Measurements from ENCODE around the gene WSCD2.
"Not testable (repeated sequence)": the region's sequence is repeated elsewhere in the genome, so short reads cannot be mapped to it uniquely, and the experiment has no call there.

The WSCD2 gene

GRCh38 chr12:108225101-108225500, 96.0 kb downstream of the WSCD2 start:
- no CpG with 5 or more reads among the region's 2 CpGs for WGBS (ENCODE audit: extremely low coverage, insufficient coverage, low lambda C conversion rate)
- not testable (repeated sequence) for H3K27ac ChIP-seq (ENCODE audit: low read depth, low read length); H3K23ac ChIP-seq (ENCODE audit: low read length)

GRCh38 chr12:108226866-108227265, 97.8 kb downstream of the WSCD2 start:
- DNase-seq: no peak
- no CpG with 5 or more reads among the region's 8 CpGs for WGBS (ENCODE audit: extremely low coverage, insufficient coverage, low lambda C conversion rate)
- no peak overlapping the region for H3K9ac ChIP-seq (ENCODE audit: low read length)
- no peak overlapping the region for H3K18ac ChIP-seq (ENCODE audit: low read length)
- H3K4ac ChIP-seq (ENCODE audit: low read depth, low read length): no peak overlapping the region
- H3K27ac ChIP-seq (ENCODE audit: low read depth, low read length): no peak overlapping the region
- no peaks in the 10 kb centered on the region for H3K79me2 ChIP-seq (ENCODE audit: control insufficient read depth, insufficient read depth, low read length)
- H2BK120ac ChIP-seq (ENCODE audit: low read depth, low read length): no peak overlapping the region
- no peak overlapping the region for H4K5ac ChIP-seq (ENCODE audit: low read length)
- H3K27me3 ChIP-seq (ENCODE audit: insufficient read depth, low read length, poor library complexity): no peaks in the 10 kb centered on the region
- no peak overlapping the region for H2BK15ac ChIP-seq (replicated peaks; ENCODE audit: low read depth)
- H3K4me3 ChIP-seq (ENCODE audit: low read length): no peak overlapping the region
- no peaks in the 10 kb centered on the region for H3K79me1 ChIP-seq (ENCODE audit: low read length)
- H2AK5ac ChIP-seq (ENCODE audit: low read length): no peak overlapping the region
- peaks cover 8% of the 10 kb centered on the region for H3K4me1 ChIP-seq (ENCODE audit: control insufficient read depth, low read depth, low read length)
- no peak overlapping the region for H2BK5ac ChIP-seq (ENCODE audit: low read length)
- no peak overlapping the region for H3K23ac ChIP-seq (ENCODE audit: low read length)
- H4K8ac ChIP-seq (ENCODE audit: low read depth, low read length): no peak overlapping the region
- no peak overlapping the region for H3K4me2 ChIP-seq (ENCODE audit: low read length)
- H3K56ac ChIP-seq (ENCODE audit: low read length): no peak overlapping the region
- H3K36me3 ChIP-seq (ENCODE audit: control insufficient read depth, insufficient read depth, low read length): no peaks in the 10 kb centered on the region

More at GRCh38 chr12:108225101-108225500, 96.0 kb downstream of the WSCD2 start:
- not testable (repeated sequence) for H3K79me1 ChIP-seq (ENCODE audit: low read length); H3K4me2 ChIP-seq (ENCODE audit: low read length); H4K8ac ChIP-seq (ENCODE audit: low read depth, low read length); H2BK5ac ChIP-seq (ENCODE audit: low read length); H3K4ac ChIP-seq (ENCODE audit: low read depth, low read length); H2BK120ac ChIP-seq (ENCODE audit: low read depth, low read length); H3K18ac ChIP-seq (ENCODE audit: low read length); H3K4me3 ChIP-seq (ENCODE audit: low read length); H3K27me3 ChIP-seq (ENCODE audit: insufficient read depth, low read length, poor library complexity); H3K4me1 ChIP-seq (ENCODE audit: control insufficient read depth, low read depth, low read length); H2BK15ac ChIP-seq (replicated peaks; ENCODE audit: low read depth); H3K9ac ChIP-seq (ENCODE audit: low read length); H3K36me3 ChIP-seq (ENCODE audit: control insufficient read depth, insufficient read depth, low read length); H3K79me2 ChIP-seq (ENCODE audit: control insufficient read depth, insufficient read depth, low read length); H2AK5ac ChIP-seq (ENCODE audit: low read length); H3K56ac ChIP-seq (ENCODE audit: low read length); H4K5ac ChIP-seq (ENCODE audit: low read length); DNase-seq

GRCh38 chr12:108228746-108229145, 99.7 kb downstream of the WSCD2 start:
- Histone ChIP-seq H4K8ac (ENCODE audit: low read depth, low read length) (no peak overlapping the region), H3K9ac (ENCODE audit: low read length) (no peak overlapping the region), H2BK120ac (ENCODE audit: low read depth, low read length) (no peak overlapping the region), H3K18ac (ENCODE audit: low read length) (no peak overlapping the region), H3K79me1 (ENCODE audit: low read length) (no peaks in the 10 kb centered on the region), H2AK5ac (ENCODE audit: low read length) (no peak overlapping the region), H3K56ac (ENCODE audit: low read length) (no peak overlapping the region), H3K36me3 (ENCODE audit: control insufficient read depth, insufficient read depth, low read length) (no peaks in the 10 kb centered on the region), H3K4me1 (ENCODE audit: control insufficient read depth, low read depth, low read length) (peaks cover 4% of the 10 kb centered on the region), H3K4me3 (ENCODE audit: low read length) (no peak overlapping the region), H3K4ac (ENCODE audit: low read depth, low read length) (no peak overlapping the region), H3K27ac (ENCODE audit: low read depth, low read length) (no peak overlapping the region), H3K27me3 (ENCODE audit: insufficient read depth, low read length, poor library complexity) (no peaks in the 10 kb centered on the region), H3K79me2 (ENCODE audit: control insufficient read depth, insufficient read depth, low read length) (no peaks in the 10 kb centered on the region), H4K5ac (ENCODE audit: low read length) (no peak overlapping the region), H3K23ac (ENCODE audit: low read length) (no peak overlapping the region), H3K4me2 (ENCODE audit: low read length) (no peak overlapping the region), H2BK15ac (replicated peaks; ENCODE audit: low read depth) (no peak overlapping the region), H2BK5ac (ENCODE audit: low read length) (no peak overlapping the region)
- no CpG with 5 or more reads among the region's 4 CpGs for whole genome bisulfite sequencing (ENCODE audit: extremely low coverage, insufficient coverage, low lambda C conversion rate)
- DNase-seq: no peak

GRCh38 chr12:108231109-108231905, 102.2 kb downstream of the WSCD2 start:
- Histone ChIP-seq H4K8ac (ENCODE audit: low read depth, low read length) (no peak overlapping the region), H3K18ac (ENCODE audit: low read length) (no peak overlapping the region), H3K4me1 (ENCODE audit: control insufficient read depth, low read depth, low read length) (peaks cover 6% of the 10 kb centered on the region), H4K5ac (ENCODE audit: low read length) (no peak overlapping the region), H3K4me2 (ENCODE audit: low read length) (no peak overlapping the region), H3K9ac (ENCODE audit: low read length) (no peak overlapping the region), H2BK15ac (replicated peaks; ENCODE audit: low read depth) (no peak overlapping the region), H3K4me3 (ENCODE audit: low read length) (no peak overlapping the region), H3K23ac (ENCODE audit: low read length) (no peak overlapping the region), H3K4ac (ENCODE audit: low read depth, low read length) (no peak overlapping the region), H2BK5ac (ENCODE audit: low read length) (no peak overlapping the region), H3K27me3 (ENCODE audit: insufficient read depth, low read length, poor library complexity) (no peaks in the 10 kb centered on the region), H3K36me3 (ENCODE audit: control insufficient read depth, insufficient read depth, low read length) (no peaks in the 10 kb centered on the region), H3K79me2 (ENCODE audit: control insufficient read depth, insufficient read depth, low read length) (no peaks in the 10 kb centered on the region), H2BK120ac (ENCODE audit: low read depth, low read length) (no peak overlapping the region), H3K79me1 (ENCODE audit: low read length) (no peaks in the 10 kb centered on the region), H2AK5ac (ENCODE audit: low read length) (no peak overlapping the region), H3K56ac (ENCODE audit: low read length) (no peak overlapping the region), H3K27ac (ENCODE audit: low read depth, low read length) (no peak overlapping the region)
- peak; percentile 69 for DNase-seq
- WGBS (ENCODE audit: extremely low coverage, insufficient coverage, low lambda C conversion rate): no CpG with 5 or more reads among the region's 3 CpGs

- Histone ChIP-seq H2BK120ac (ENCODE audit: low read depth, low read length) (no peak overlapping the region), H3K4me1 (ENCODE audit: control insufficient read depth, low read depth, low read length) (peaks cover 6% of the 10 kb centered on the region), H3K36me3 (ENCODE audit: control insufficient read depth, insufficient read depth, low read length) (no peaks in the 10 kb centered on the region), H3K27me3 (ENCODE audit: insufficient read depth, low read length, poor library complexity) (no peaks in the 10 kb centered on the region), H3K27ac (ENCODE audit: low read depth, low read length) (no peak overlapping the region), H3K79me1 (ENCODE audit: low read length) (no peaks in the 10 kb centered on the region), H3K4ac (ENCODE audit: low read depth, low read length) (no peak overlapping the region), H3K18ac (ENCODE audit: low read length) (no peak overlapping the region), H3K4me2 (ENCODE audit: low read length) (no peak overlapping the region), H4K5ac (ENCODE audit: low read length) (no peak overlapping the region), H2BK15ac (replicated peaks; ENCODE audit: low read depth) (no peak overlapping the region), H2BK5ac (ENCODE audit: low read length) (no peak overlapping the region), H4K8ac (ENCODE audit: low read depth, low read length) (no peak overlapping the region), H3K9ac (ENCODE audit: low read length) (no peak overlapping the region), H3K4me3 (ENCODE audit: low read length) (no peak overlapping the region), H2AK5ac (ENCODE audit: low read length) (no peak overlapping the region), H3K56ac (ENCODE audit: low read length) (no peak overlapping the region), H3K79me2 (ENCODE audit: control insufficient read depth, insufficient read depth, low read length) (no peaks in the 10 kb centered on the region), H3K23ac (ENCODE audit: low read length) (no peak overlapping the region)
- WGBS (ENCODE audit: extremely low coverage, insufficient coverage, low lambda C conversion rate): no CpG with 5 or more reads among the region's 6 CpGs
- no peak for DNase-seq
Measured at GRCh38 chr12:108231909-108232434, 102.9 kb downstream of the WSCD2 start.

Data from mesendoderm (in vitro differentiated cells).